ENCODE data around the gene LAMP5.

Gene LAMP5

GRCh38 chr20:9543214-9543613, 28.8 kb downstream of the LAMP5 start:
- no peak for DNase-seq

DNA sequence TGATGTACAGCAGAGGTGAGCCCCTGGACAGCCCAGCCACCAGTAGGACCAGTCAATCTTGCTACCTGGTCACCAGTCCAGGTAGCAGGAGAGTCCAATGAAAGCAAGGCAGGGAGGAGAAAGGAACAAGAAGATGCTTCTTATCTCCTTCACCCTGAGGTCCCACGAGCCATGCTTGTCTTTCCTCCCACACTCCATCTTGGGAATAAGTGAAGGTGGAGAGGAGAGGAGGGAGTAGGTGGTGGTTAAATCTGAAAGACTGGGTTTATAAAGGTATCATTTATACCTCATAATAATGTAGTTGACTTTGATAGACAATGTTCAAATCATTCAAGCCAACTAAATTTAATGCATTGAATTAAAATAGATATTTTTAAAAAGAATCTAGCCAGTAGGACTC, 35.9 kb downstream of the LAMP5 start:
- no peak for DNase-seq

DNA sequence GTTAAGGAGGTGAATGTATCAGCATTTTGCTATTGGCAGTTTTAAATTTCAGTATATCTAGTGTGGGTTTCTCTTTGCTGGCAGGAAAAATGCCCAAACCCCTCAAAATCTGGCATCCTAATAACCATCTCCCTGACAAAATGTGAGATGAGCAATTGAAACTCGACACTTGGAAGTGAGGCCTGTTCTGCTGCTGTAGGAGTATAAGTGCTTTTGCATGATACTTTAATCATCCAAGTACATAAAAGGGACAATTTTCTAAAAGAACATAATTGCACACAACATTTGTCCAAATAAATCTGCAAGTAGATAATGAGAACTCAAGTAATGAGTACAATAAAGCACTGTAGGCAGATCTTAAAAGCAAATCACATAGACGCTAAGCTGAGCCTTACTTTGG, 36.5 kb downstream of the LAMP5 start:
- DNase-seq, result no peak

- no peak for DNase-seq
Observed at GRCh38 chr20:9551808-9552550, 37.6 kb downstream of the LAMP5 start.

DNA sequence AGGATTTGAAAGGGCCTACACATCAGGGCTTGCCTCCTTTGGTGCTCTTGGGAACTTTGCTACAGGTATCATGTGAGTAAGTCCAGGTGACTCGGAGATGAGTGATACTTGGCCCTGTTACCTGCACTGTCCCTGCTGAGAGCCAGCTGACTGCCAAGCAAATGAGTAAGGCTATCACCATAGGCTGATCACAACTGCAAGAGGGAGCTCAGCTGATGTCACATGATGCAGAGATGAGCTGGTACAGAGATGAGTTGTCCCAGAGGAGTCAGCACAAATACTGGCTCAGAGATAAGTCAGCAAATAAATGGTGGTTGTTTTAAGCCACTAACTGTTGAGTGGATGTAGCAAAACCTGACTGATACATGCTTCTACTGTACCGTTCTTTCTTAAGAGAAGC, 41.4 kb downstream of the LAMP5 start:
- no peak for DNase-seq

DNA sequence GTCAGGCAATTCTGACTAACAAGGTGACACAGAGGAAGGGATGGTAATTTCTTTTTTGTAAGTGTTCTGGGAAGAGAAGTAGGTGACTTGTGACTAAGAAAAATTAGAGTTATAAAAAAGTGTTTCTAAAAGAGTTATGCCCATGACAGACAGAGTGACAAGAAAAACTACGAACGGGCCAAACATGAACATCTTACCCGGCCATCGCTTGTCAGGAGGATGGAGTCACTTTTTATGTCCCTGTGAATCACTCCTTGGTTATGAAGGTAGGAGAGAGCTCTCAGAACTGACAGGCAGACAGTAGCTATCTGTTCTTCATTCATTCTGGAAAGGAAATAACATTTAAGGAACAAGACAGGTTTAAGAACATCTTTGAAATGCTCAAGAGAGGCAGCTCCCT, 43.0 kb downstream of the LAMP5 start:
- no peak for DNase-seq

- DNase-seq, result no peak
Observed at GRCh38 chr20:9565910-9566550, 51.6 kb downstream of the LAMP5 start.

DNA sequence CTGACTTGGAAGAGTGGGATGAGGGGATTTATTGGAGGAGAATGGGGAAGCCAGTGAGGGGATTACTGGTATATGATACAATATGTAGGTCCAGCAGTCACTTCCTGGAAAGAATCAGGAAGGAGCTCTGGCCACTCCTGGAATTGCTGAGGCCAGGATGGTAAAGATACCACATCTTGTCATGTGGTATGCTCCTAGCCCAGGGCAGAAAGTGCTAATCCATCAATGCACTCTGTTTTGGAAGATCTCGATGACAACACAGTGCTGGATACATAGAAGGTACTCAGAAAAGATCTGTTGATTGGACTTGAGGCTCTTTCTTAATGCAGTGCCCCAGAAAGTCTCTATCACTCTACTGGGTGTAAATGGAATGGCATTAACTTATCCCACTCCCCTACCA, 52.6 kb downstream of the LAMP5 start:
- no peak for DNase-seq

DNA sequence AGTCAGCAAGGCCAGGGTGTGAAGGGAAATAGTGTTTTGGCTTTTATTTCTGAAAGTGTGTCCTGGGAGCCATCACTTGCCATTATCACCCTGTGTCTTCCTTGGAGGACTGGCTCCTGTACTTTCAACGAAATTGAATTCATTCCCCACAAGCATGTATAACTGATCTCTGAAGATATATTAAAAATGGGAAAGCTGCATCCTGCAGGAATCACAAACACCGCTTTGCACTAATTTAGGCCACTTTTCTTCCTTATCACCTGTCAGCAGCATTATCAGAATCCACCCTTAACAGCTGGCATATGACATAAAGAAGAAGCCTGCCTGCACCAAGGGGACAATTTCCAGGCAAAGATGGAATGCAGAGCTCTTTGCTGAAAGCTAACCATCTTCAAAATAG, 56.2 kb downstream of the LAMP5 start:
- no peak for DNase-seq

DNA sequence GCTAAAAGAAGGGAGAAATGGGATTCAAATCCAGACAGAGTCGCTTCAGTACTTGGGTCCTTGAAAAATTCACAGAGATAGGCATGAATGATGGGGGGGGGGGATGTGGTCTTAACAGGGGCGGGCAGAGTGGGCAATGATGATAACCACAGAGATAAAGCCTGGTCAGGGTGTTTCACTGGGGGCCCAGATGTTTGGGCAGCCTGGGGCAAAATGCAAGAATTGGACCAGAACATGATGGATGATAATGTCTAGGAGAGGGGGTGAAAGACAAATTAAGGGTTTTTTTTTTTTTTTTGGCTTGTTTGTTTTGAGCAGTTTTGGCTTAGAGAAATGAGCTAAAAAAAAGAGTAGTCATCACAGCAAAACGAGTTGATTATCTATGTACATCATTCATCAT, 57.4 kb downstream of the LAMP5 start:
- DNase-seq, result no peak

DNA sequence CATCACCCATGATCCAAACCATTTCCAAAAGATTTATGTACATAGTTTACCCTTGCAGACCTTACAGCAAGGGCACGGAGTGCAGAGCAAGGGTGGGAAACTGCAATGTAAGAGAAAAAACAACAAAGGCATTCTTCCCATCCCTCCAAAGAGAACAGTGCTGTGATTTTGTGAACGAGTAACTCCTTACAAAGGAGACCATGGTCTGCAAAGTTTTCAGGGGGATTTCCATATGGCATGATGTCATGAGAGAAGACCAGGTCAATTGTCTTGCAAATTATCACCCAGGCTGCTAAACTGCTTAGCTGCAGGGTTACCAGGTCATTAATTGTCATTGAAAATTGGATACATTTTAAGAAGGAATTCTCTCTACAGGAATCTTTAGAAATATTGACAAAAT, 58.3 kb downstream of the LAMP5 start:
- peak; percentile 73 for DNase-seq

GRCh38 chr20:9573335-9574151, 59.2 kb downstream of the LAMP5 start:
- peak; percentile 81 for DNase-seq

DNA sequence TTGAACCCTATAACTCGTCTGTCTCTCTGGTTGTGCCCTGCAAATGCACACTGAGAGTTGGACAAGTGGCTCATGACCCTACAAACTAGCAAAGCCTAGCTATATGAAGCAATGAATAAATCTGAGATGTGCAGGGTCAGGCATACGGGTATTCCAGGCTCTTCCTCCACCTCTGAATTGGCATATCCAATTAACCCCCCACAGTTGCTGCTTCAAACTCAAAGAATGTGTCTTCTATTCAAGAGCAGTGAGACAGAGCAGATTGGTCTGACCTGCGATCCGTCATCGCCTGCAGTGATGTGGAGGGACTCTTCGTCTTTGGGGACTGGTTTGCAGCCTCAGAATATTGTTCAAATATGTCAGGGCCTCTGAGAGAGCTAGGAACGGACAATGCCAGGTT, 59.8 kb downstream of the LAMP5 start:
- DNase-seq, result peak; percentile 92

- DNase-seq, result peak; percentile 61
Observed at GRCh38 chr20:9574776-9575175, 60.4 kb downstream of the LAMP5 start.

DNA sequence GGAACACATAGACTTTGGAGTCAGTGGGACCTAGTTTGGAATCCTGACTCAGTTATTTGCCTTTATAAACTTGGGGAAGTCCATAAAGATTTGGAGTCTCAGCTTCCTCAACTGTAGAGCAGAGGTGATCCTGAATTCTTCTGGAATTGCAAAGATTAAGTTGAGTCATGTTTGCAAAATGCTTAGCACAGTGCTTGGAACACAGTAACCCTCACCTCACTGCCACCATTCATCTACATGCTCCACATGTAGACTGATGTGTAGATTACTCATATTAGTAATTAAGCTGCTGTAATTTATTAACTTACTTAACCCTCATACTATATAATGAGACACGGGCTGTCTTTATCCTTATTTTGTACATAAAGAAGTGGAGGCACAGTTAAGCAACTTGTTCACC, 61.4 kb downstream of the LAMP5 start:
- no peak for DNase-seq

GRCh38 chr20:9576695-9577094, 62.3 kb downstream of the LAMP5 start:
- DNase-seq, result no peak

GRCh38 chr20:9577397-9577796, 63.0 kb downstream of the LAMP5 start:
- no peak for DNase-seq

- no peak for DNase-seq
Observed at GRCh38 chr20:9578594-9578993, 64.2 kb downstream of the LAMP5 start.

All from eye (tissue), 1 donor.